Suprapubic skin (tissue), 4 donors: ENCODE data around the gene POFUT1. TPM values are rescaled to one million over a fixed set of nuclear protein-coding genes. Genes with fewer than 3 reads are reported as not detected.
"Not testable (repeated sequence)": the region's sequence is repeated elsewhere in the genome, so short reads cannot be mapped to it uniquely, and the experiment has no call there.

Source experiments
- DNase-seq, 2 donors: peaks; one replicate each; pipeline ENCODE4 v3.0.0-alpha.2; 2019; ENCODE audit warnings: low spot score in 2 of 2
- H3K27ac ChIP-seq: fragments of 200-600 bp; sonication (generic); one replicate; pipeline ENCODE4 v1.5.1; 2019
- H3K27me3 ChIP-seq: fragments of 200-600 bp; sonication (generic); one replicate; pipeline ENCODE4 v1.5.1; 2019
- H3K36me3 ChIP-seq: fragments of 200-600 bp; sonication (generic); one replicate; pipeline ENCODE4 v1.5.1; 2019
- H3K4me1 ChIP-seq: fragments of 200-600 bp; sonication (generic); one replicate; pipeline ENCODE4 v1.5.1; 2019
- H3K4me3 ChIP-seq: fragments of 200-600 bp; sonication (generic); one replicate; pipeline ENCODE4 v1.5.1; 2019; ENCODE audit warnings: mild to moderate bottlenecking
- H3K9me3 ChIP-seq: fragments of 200-600 bp; sonication (generic); one replicate; pipeline ENCODE4 v1.5.1; 2019
- EP300 ChIP-seq: sonication (generic); formaldehyde crosslinking; IDR thresholded peaks from one replicate; pipeline ENCODE4 v1.6.1; 2017; ENCODE audit warnings: antibody characterized with exemption
- POLR2A ChIP-seq, 2 donors: fragments of 450-650 bp; IDR thresholded peaks; one replicate each; pipeline ENCODE4 v1.6.1; 2017; ENCODE audit warnings: antibody characterized with exemption in 2 of 2, mild to moderate bottlenecking in 2 of 2, moderate library complexity in 2 of 2
- POLR2AphosphoS5 ChIP-seq, 3 donors: sonication (generic); formaldehyde crosslinking; IDR thresholded peaks; one replicate each; pipeline ENCODE4 v1.6.1; 2017; ENCODE audit warnings: antibody characterized with exemption in 3 of 3
- WGBS: methylation state at CpG from one replicate; pipeline ENCODE4 v1.1.5; 2018; 5-methylcytosine and 5-hydroxymethylcytosine counted together
- total RNA-seq, 4 donors: library from RNA; depleted of rRNA; stranded (reverse); fragments of >200 nt; gene quantifications; one replicate each; pipeline ENCODE4 v1.1.0, GENCODE V29; 2016
- TF ChIP-seq, protein P1 (sequence below), 2 donors: fragments of 200-600 bp in 1 of 2; fragments of 450-650 bp in 1 of 2; sonication (generic) in 1 of 2; IDR thresholded peaks; one replicate each; pipeline ENCODE4 v1.5.1; 2016 to 2019; ENCODE audit warnings: antibody characterized with exemption in 2 of 2, mild to moderate bottlenecking in 1 of 2, moderate library complexity in 1 of 2

Gene POFUT1
- total RNA-seq, 4 donors from 2014 or later, result 19.0 to 36.4 (median 24.1) TPM

DNA sequence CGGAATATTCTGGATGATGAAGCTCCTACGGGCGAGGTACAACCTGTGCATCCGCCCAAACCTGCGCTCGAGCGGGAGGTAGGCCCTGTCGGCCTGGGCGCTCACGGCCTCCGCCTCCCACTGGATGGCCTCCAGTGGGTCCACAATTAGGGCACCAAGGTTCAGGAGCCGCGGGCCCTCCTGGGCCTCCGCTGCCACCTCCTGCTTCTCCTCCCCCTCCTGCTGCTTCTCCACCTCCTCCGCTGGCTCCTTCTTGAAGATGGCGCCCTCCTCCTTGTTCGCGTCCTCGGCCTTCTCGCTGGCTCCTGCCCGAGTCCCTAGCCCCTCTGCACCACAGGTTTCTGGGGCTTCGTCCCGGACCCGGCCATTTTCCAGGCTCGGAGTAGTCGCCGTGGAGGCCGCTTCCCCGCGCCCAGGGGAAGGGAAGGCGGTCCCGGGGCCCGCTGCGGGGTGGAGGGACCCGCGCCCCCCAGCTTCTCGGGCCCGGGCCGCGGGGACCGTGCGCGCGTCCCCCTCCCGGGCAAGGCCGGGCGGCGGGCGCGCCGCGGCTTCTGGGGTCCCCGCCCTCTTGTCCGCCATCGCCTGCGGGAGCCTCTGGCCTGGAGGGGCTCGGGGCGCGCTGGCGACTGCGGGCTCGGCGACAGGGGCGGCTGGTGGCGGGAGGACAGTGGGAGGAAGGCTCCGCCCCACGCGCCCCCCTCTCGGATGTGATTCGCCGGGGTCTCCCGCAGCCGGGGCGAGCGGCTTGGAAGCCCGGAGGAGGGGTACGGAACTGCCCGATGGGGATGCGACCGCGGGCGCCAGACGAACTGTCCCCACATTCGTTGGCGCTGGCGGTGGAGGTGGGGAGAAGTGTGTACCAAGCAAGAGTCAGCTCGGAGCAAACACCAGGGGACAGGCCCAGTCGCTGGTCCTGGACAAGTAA lies 17.7 kb upstream of the POFUT1 start:
- peak overlapping the region; percentile 78 for H3K27ac ChIP-seq
- H3K36me3 ChIP-seq, result peaks cover under 1% of the 10 kb centered on the region
- H3K27me3 ChIP-seq, result no peaks in the 10 kb centered on the region
- peak overlapping the region; percentile 82 for H3K4me3 ChIP-seq
- TF ChIP-seq EP300 (no peak), POLR2AphosphoS5 (IDR thresholded peaks at IDR 0.05) (peak in 1 of 3 donors; percentile 4)
- WGBS, result 7% methylated on average over 52 of the region's 88 CpGs
- H3K4me1 ChIP-seq, result peaks cover 28% of the 10 kb centered on the region
- no peaks in the 10 kb centered on the region for H3K9me3 ChIP-seq
- DNase-seq, result peak; percentile 73 to 84

DNA sequence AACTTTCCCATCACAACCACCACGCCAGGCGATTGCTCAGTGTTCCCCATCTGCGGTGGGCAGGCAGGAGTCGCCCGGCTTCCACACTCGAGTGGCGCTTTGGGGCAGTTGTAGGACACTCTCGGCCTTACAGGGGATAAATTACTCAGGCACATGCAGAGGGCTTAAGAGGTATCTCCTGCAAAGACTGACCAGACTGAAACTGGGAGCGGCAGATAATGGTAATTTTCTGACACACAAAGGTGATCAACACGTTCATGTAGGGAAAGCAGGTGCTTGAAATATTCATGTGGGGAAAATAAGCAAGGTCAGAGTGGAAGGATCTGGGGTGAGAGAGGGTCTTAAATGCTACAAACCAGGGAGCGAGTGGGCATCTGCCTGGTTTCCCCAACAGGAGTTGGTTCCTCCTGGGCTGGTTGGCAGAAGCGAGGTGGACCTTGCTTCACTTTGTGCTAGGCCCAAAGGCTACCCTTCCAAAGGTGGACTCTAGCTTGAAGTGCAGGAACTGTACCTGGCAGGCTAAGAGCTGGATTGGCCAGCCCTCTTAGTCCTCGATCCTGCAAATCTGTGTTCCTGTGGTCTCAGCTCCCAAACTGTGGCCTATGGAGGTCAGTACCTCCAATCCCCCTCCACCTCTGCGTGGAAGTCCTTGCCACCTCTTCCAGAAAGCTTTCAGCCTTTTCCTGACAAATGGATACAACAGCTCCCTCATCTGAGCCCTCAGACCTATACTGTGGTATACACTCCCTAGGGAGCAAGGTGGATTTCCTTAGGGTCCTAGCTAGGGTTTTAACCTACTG lies 16.9 kb upstream of the POFUT1 start:
- no peak for DNase-seq
- TF ChIP-seq, protein P1, sequence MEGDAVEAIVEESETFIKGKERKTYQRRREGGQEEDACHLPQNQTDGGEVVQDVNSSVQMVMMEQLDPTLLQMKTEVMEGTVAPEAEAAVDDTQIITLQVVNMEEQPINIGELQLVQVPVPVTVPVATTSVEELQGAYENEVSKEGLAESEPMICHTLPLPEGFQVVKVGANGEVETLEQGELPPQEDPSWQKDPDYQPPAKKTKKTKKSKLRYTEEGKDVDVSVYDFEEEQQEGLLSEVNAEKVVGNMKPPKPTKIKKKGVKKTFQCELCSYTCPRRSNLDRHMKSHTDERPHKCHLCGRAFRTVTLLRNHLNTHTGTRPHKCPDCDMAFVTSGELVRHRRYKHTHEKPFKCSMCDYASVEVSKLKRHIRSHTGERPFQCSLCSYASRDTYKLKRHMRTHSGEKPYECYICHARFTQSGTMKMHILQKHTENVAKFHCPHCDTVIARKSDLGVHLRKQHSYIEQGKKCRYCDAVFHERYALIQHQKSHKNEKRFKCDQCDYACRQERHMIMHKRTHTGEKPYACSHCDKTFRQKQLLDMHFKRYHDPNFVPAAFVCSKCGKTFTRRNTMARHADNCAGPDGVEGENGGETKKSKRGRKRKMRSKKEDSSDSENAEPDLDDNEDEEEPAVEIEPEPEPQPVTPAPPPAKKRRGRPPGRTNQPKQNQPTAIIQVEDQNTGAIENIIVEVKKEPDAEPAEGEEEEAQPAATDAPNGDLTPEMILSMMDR (IDR thresholded peaks at IDR 0.05), result no peak
- TF ChIP-seq POLR2AphosphoS5 (IDR thresholded peaks at IDR 0.05) (no peak), POLR2A (IDR thresholded peaks at IDR 0.05) (no peak), EP300 (no peak)
- H3K4me3 ChIP-seq, result peak overlapping the region; percentile 82
- peaks cover 9% of the 10 kb centered on the region for H3K36me3 ChIP-seq
- peaks cover 28% of the 10 kb centered on the region for H3K4me1 ChIP-seq
- no peaks in the 10 kb centered on the region for H3K27me3 ChIP-seq
- WGBS, result 60% methylated on average over 14 of the region's 14 CpGs
- peak overlapping the region; percentile 78 for H3K27ac ChIP-seq
- H3K9me3 ChIP-seq, result no peaks in the 10 kb centered on the region

DNA sequence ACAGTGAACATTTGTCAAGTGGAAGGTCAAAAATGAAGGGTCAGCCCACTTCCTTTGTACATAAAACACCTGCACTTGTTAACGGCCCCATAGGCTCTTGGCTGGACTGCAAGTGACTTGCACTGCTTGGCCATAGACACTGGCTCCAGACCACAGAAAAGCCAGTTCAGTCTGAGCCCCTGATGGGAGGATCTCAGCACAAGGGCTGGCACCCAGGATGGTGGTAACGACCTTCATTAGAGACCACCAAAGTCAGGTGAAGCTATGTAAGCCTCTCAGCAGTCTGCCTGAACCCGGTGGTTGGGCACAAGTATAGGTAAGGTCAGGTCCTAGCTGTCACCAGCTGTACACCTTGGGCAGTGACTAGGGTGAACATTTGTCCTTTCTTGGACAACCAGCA lies 16.3 kb upstream of the POFUT1 start:
- TF ChIP-seq, protein P1 (IDR thresholded peaks at IDR 0.05), result no peak
- TF ChIP-seq POLR2A (IDR thresholded peaks at IDR 0.05), result no peak
- no peak for TF ChIP-seq EP300
- TF ChIP-seq POLR2AphosphoS5 (IDR thresholded peaks at IDR 0.05), result no peak
- peaks cover 15% of the 10 kb centered on the region for H3K36me3 ChIP-seq
- no peak overlapping the region for H3K27ac ChIP-seq
- no peak overlapping the region for H3K4me3 ChIP-seq
- peaks cover 28% of the 10 kb centered on the region for H3K4me1 ChIP-seq
- H3K27me3 ChIP-seq, result no peaks in the 10 kb centered on the region
- no peaks in the 10 kb centered on the region for H3K9me3 ChIP-seq
- no peak for DNase-seq
- 84% methylated on average over 3 of the region's 3 CpGs for WGBS

DNA sequence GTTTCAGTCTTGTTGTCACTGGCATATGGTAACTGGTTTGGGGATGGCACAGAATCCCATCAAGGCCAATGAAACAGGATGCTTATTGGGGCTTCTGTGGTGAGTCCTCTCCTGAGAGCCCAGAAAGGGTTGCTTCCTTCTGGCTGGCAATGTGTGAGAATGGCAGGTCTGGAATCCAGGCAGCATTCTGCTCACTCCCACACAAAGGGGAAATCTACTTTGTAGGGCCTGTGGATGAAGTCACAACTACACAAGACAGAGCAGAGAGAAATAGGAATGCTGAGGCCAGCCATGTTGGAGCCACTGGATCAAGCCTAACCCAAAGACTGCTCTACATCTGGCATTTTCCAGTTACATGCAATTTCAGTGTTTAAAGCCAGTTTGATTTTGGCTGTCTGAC lies 15.8 kb upstream of the POFUT1 start:
- DNase-seq, result no peak
- Histone ChIP-seq H3K4me1 (peaks cover 28% of the 10 kb centered on the region), H3K9me3 (no peaks in the 10 kb centered on the region), H3K36me3 (peaks cover 20% of the 10 kb centered on the region), H3K27ac (no peak overlapping the region), H3K27me3 (no peaks in the 10 kb centered on the region), H3K4me3 (no peak overlapping the region)
- no peak for TF ChIP-seq EP300
- TF ChIP-seq, protein P1 (IDR thresholded peaks at IDR 0.05), result no peak
- no peak for TF ChIP-seq POLR2A (IDR thresholded peaks at IDR 0.05)
- TF ChIP-seq POLR2AphosphoS5 (IDR thresholded peaks at IDR 0.05), result no peak

DNA sequence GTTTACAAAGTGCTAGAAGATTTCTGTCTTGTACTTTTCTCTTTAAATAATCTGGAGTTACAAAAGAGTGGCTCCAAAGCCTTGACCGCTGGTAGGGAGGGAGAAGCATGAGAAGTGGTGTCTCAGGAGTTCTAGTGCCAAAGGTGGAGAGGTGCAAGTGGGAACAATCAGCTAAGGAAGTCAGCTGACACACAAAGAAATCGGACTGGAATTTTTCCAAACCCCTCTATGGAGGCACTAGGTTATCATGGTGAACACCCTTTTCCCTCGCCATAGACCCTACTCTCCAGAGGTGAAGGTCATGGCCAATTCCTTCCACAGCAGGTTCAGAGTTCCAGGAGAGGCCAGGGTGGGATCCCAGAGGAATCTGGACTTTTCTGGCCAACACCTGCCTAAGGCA lies 15.0 kb upstream of the POFUT1 start:
- no peaks in the 10 kb centered on the region for H3K27me3 ChIP-seq
- peaks cover 28% of the 10 kb centered on the region for H3K4me1 ChIP-seq
- H3K36me3 ChIP-seq, result peaks cover 28% of the 10 kb centered on the region
- H3K4me3 ChIP-seq, result no peak overlapping the region
- H3K27ac ChIP-seq, result no peak overlapping the region
- H3K9me3 ChIP-seq, result no peaks in the 10 kb centered on the region
- WGBS, result 76% methylated on average over 3 of the region's 3 CpGs
- TF ChIP-seq POLR2A (IDR thresholded peaks at IDR 0.05) (no peak), EP300 (no peak), POLR2AphosphoS5 (IDR thresholded peaks at IDR 0.05) (no peak)
- TF ChIP-seq, protein P1 (IDR thresholded peaks at IDR 0.05), result no peak
- DNase-seq, result no peak

DNA sequence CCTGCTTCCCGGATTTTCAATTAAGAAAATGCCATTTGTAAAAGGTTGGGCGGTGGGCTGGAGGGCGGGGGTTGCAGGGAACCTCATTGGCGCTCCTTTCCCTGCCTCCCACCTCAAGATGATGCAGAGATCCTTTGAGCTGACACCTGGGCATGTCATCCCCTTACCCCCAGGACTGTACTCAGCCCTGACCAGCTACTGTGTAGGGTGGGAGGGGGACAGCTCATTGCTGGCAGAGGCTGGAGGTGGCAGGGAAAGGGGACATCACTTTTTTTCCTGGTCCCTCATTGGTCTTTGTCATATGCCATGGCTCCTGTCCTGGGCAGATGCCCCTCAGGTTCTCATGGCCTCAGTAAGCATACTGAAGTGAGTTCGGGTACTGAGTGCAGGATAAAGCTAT lies 14.3 kb upstream of the POFUT1 start:
- H3K9me3 ChIP-seq, DNase-seq, H3K27ac ChIP-seq, H3K4me3 ChIP-seq, H3K27me3 ChIP-seq: not testable (repeated sequence)
- 90% methylated on average over 5 of the region's 5 CpGs for WGBS
- Histone ChIP-seq H3K36me3 (peaks cover 34% of the 10 kb centered on the region), H3K4me1 (peaks cover 28% of the 10 kb centered on the region)
